HG02973 (cell line): Measurements from ENCODE around the gene CARD6.
"Not testable (repeated sequence)": the region's sequence is repeated elsewhere in the genome, so short reads cannot be mapped to it uniquely, and the experiment has no call there.

Experiments used
- ATAC-seq: cut with Tn5 transposase; IDR thresholded peaks from one replicate; pipeline ENCODE4 v1.9.1; 2021; ENCODE audit warnings: moderate library complexity; ENCODE audit not compliant: unreplicated experiment

Gene CARD6, protein sequence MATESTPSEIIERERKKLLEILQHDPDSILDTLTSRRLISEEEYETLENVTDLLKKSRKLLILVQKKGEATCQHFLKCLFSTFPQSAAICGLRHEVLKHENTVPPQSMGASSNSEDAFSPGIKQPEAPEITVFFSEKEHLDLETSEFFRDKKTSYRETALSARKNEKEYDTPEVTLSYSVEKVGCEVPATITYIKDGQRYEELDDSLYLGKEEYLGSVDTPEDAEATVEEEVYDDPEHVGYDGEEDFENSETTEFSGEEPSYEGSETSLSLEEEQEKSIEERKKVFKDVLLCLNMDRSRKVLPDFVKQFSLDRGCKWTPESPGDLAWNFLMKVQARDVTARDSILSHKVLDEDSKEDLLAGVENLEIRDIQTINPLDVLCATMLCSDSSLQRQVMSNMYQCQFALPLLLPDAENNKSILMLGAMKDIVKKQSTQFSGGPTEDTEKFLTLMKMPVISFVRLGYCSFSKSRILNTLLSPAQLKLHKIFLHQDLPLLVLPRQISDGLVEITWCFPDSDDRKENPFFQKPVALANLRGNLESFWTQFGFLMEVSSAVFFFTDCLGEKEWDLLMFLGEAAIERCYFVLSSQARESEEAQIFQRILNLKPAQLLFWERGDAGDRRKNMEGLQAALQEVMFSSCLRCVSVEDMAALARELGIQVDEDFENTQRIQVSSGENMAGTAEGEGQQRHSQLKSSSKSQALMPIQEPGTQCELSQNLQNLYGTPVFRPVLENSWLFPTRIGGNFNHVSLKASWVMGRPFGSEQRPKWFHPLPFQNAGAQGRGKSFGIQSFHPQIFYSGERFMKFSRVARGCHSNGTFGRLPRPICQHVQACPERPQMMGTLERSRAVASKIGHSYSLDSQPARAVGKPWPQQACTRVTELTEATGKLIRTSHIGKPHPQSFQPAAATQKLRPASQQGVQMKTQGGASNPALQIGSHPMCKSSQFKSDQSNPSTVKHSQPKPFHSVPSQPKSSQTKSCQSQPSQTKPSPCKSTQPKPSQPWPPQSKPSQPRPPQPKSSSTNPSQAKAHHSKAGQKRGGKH

DNA sequence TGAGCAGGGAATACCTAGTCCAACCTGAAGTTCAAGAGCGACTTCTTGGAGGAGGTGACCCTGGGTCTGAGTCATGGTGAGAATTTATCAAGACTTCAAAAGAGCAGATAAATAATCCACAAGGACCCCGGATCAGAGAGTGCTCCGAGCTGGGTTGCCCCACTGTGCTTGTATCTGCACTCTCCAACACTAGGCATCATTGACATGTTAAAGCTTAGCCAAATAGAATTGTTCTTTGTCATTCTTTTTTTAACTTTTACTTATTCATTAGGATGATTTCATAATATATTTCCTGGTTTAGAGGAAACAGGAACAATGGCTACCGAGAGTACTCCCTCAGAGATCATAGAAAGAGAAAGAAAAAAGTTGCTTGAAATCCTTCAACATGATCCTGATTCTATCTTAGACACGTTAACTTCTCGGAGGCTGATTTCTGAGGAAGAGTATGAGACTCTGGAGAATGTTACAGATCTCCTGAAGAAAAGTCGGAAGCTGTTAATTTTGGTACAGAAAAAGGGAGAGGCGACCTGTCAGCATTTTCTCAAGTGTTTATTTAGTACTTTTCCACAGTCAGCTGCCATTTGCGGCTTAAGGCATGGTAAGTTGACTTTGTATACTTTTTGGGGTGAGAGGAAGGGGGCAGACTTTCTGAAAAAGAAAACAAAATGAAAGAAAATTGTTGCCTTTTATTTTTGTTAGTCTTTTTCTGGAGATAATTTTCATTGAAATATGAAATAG is at the start of gene CARD6:
Gene CARD6 (plus strand): TSS at position 300 of the 738 bp plus-strand sequence. CDS start 16 bp downstream, at position 316.
- ATAC-seq: no peak

DNA sequence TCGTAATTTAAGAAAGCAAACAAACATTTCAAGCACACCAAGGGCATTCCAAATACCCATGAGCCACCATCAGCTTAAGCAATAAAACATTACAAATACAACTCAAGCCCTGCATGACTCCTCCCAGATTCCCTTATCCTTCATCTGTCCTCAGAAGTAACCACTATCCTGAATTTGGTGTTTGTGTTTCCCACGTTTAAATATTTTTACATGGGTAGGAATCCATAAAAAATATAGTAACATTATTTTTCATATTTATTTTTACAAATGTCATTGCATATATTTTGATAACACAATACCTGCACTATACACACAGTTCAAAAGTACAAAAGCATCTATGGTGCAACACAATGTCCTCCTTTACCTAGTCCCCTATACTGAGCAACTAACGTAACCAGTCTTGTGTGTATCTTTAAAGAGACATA is 49.4 kb upstream of the CARD6 start:
- ATAC-seq: no peak

- not testable (repeated sequence) for ATAC-seq
These were observed 48.5 kb upstream of the CARD6 start for GRCh38 chr5:40792691-40793090.

GRCh38 chr5:40794340-40794739 is 46.8 kb upstream of the CARD6 start:
- not testable (repeated sequence) for ATAC-seq

DNA sequence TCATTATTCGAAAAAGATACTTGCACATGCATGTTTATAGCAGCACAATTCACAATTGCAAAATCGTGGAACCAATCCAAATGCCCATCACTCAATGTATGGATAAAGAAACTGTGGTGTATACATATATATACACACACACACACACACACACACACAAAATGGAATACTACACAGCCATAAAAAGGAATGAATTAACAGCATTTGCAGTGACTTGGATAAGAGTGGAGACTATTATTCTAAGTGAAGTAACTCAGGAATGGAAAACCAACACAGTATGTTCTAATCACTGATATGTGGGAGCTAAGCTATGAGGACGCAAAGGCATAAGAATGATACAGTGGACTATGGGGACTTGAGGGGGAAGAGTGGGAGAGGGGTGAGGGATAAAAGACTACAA is 46.3 kb upstream of the CARD6 start:
- ATAC-seq: not testable (repeated sequence)

GRCh38 chr5:40796487-40796889 is 44.7 kb upstream of the CARD6 start:
- no peak for ATAC-seq

DNA sequence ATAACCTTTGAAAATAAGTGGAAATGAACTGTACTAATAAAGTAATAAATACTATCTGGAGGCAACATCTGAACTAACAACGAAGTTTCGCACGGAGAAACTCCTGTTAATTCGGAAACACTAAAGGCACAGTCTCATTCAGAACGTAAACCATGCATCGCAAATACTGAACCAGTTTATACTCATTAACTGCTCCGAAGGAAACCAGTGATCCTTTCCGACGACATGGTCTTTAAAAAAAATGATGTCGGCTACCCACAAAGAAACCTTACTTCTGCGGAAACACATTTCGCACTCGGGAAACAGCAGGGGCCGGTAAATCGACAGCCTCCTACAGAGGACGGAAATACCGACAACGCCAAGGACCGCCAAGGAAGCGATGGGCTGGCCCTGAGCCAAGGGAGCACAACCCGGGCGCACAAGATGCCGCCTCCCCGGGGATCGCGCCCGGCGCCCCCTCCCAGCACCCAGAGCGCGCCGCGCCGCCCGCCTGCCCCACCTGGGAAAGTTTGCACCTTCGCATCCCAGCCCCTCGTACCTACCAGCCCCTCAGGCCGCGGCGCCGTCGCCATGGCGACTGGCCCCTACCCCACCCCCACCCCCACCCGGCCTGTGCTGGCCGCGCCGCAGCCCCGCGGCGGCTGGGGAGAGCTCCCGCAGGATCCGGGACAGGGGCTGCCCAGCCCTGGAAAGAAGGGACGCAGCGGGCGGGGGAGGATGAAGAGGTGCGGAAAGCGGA is 43.7 kb upstream of the CARD6 start:
- peak; percentile 43 for ATAC-seq

GRCh38 chr5:40798012-40798800 is 43.0 kb upstream of the CARD6 start, which contains the start of gene PRKAA1:
Gene PRKAA1 (minus strand): TSS chr5:40798374. CDS start chr5:40798189, 185 bp downstream.
- ATAC-seq: peak; percentile 98

- ATAC-seq: no peak
These were observed 42.4 kb upstream of the CARD6 start for GRCh38 chr5:40798801-40799210.

- no peak for ATAC-seq
These were observed 41.9 kb upstream of the CARD6 start for GRCh38 chr5:40799258-40799657.

GRCh38 chr5:40801771-40802562 is 39.2 kb upstream of the CARD6 start:
- no peak for ATAC-seq

- ATAC-seq: no peak
These were observed 29.0 kb upstream of the CARD6 start for GRCh38 chr5:40812125-40812524.

- ATAC-seq: no peak
These were observed 27.4 kb upstream of the CARD6 start for GRCh38 chr5:40813698-40814281.

GRCh38 chr5:40823459-40823858 is 17.7 kb upstream of the CARD6 start:
- no peak for ATAC-seq

DNA sequence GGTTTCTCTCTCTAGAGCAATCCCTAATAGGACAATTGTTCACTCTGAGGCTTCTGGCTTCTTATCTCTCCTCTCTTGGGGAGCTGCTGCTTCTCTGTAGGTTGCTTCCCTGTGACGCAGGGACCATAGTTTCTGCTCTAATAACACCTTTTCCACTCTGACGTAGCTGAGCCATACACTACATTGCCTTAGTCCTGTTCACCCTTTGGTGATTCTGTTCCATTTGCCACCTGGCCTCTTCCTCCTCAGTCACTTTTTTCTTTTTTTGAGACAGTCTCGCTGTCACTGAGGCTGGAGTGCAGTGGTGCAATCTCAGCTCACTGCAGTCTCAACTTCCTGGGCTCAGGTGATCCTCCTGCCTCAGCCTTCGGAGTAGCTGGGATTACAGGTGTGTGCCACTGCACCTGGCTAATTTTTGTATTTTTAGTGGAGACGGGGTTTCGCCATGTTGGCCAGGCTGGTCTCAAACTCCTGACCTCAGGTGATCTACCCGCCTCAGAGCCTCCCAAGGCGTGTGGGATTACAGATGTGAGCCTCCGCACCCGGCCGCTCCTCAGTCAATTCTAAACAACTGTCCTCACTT is 15.6 kb upstream of the CARD6 start:
- ATAC-seq: not testable (repeated sequence)

DNA sequence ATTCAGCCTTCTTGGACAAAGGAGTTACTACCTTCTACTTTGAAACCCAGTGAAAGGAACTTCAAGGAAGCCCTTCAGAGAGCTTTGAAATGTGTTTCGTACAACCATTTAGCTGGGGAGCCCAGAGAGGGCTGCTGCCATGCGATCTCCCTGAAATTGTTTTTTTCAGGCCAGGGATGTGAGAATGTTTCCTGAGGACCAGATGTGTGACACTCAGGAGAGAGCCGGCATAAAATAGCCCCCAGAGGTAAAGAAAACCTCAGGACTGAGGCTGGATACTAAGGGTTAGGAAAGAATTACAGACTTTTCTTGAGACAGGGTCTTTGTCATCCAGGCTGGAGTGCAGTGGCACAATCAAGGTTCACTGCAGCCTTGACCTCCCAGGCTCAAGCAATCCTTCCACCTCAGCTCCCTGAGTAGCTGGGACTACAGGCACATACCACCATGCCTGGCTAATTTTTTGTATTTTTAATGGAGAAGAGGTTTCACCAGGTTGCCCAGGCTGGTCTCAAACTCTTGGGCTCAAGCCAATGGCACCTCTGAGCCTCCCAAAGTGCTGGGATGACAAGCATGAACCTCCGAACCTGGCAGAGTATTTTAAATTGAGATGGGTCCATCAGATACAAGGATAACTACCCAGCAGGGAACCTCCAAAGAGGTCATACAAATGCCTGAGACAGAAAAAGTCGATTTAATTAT is 14.5 kb upstream of the CARD6 start:
- no peak for ATAC-seq
